ENCODE results near the gene PKD2L2. TPM values are rescaled to one million over a fixed set of nuclear protein-coding genes. Genes with fewer than 3 reads are reported as not detected.

Gene PKD2L2
- total and polyA plus RNA-seq, 2 of the 4 experiments (the other 2 are of a cell fraction): not detected

DNA sequence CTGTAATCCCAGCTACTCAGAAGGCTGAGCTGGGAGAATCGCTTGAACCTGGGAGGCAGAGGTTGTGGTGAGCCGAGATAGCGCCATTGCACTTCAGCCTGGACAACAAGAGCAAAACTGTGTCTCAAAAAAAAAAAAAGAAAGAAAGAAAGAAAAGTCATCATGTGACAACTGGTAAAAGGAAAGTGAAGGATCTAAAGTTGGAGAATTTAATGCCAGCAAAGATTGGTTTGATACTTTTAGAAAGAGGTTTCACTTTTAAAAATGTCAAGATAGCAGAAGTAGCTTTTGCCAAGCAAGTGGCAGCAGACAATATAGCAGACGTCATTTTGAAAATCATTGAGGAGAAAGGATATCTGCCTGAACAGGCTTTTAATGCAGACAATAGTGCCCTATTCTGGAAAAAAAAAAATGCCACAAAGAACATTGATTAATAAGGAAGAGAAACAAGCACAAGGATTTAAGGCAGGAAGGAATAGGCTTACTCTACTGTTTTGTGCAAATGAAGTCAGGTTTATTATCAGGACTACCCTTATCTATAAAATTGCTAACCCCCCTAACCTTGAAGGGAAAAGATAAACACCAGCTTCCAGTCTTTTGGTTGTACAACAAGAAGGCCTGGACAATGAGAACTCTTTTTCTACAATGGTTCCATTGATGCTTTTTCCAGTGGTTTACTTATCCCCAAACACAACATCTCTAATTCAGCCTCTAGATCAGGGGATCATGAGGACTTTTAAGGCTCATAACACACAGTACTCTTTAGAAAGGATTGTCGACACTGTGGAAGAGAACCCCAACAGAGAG lies 12.0 kb downstream of the PKD2L2 start:
- Histone ChIP-seq H3K9ac (ENCODE audit: low read depth, low read length) (no peak overlapping the region), H3K36me3 (ENCODE audit: control insufficient read depth, insufficient read depth, low read length) (no peaks in the 10 kb centered on the region), H4K91ac (ENCODE audit: insufficient read depth, low read depth, low read length) (no peak overlapping the region), H3K4me1 (ENCODE audit: control insufficient read depth, insufficient read depth, low read length) (no peaks in the 10 kb centered on the region), H3K56ac (ENCODE audit: extremely low read depth, insufficient read depth, low read length) (no peak overlapping the region), H2BK5ac (ENCODE audit: low read depth, low read length, poor library complexity, severe bottlenecking) (no peak overlapping the region), H2AK5ac (ENCODE audit: low read depth, low read length) (no peak overlapping the region), H4K5ac (ENCODE audit: low read depth, low read length) (no peak overlapping the region), H3K4me2 (ENCODE audit: low read depth, low read length) (no peak overlapping the region), H3K27ac (ENCODE audit: insufficient read depth, low read length) (no peak overlapping the region), H2BK20ac (ENCODE audit: low read depth, low read length) (no peak overlapping the region), H3K4ac (ENCODE audit: low read depth, low read length) (no peak overlapping the region), H3K27me3 (ENCODE audit: control insufficient read depth, insufficient read depth, low read length) (peaks cover 6% of the 10 kb centered on the region), H3K9me3 (ENCODE audit: control insufficient read depth, insufficient read depth, low read length) (no peaks in the 10 kb centered on the region), H3K14ac (replicated peaks; ENCODE audit: low read depth, low read length) (no peak overlapping the region), H2AK9ac (replicated peaks; ENCODE audit: low read depth, low read length, poor library complexity) (no peak overlapping the region), H2BK120ac (ENCODE audit: low read depth, low read length) (no peak overlapping the region), H2AFZ (replicated peaks; ENCODE audit: low read length, poor library complexity) (no peak overlapping the region), H3K9me1 (ENCODE audit: insufficient read depth, low read length) (no peaks in the 10 kb centered on the region), H3K23ac (ENCODE audit: low read depth, low read length) (no peak overlapping the region), H3K18ac (ENCODE audit: low read depth, low read length) (no peak overlapping the region), H4K20me1 (ENCODE audit: insufficient read depth, low read length) (no peaks in the 10 kb centered on the region), H2BK15ac (ENCODE audit: low read depth, low read length) (no peak overlapping the region), H3K4me3 (ENCODE audit: insufficient read depth, low read depth, low read length) (no peak overlapping the region), H3K79me1 (ENCODE audit: low read depth in 1 of 2, low read length in 2 of 2) (no peaks in the 10 kb centered on the region), H4K8ac (ENCODE audit: low read depth in 2 of 2, low read length in 2 of 2) (no peak overlapping the region)
- ChIA-PET POLR2A (ENCODE audit: unreplicated experiment) (no interaction called here), CTCF (interaction anchor here (0.7 to 1.1 kb wide), 2 partner anchors 13 to 249 kb away, joined by 4 to 8 read pairs; no protein-coding TSS in a partner anchor)
- ATAC-seq (ENCODE audit: low read depth): no peak
- dilution Hi-C loops (cut with HindIII; ENCODE audit: low sequenced_read_pairs, unreplicated experiment): no loop called here
- in situ Hi-C loops (cut with MboI; ENCODE audit: low sequenced_read_pairs): no loop called here
- no TSS peak for BruUV-seq (replicated peaks)
- intact Hi-C loops (cut with micrococcal nuclease): no loop called here
- DNase-seq: no peak
- WGBS, 2 experiments (ENCODE audit: extremely low coverage in 2 of 2, insufficient read length in 1 of 2): 93% methylated on average over 3 of the region's 5 CpGs; no CpG with 5 or more reads in 1 of the 2 experiments
- TF ChIP-seq, protein P1, sequence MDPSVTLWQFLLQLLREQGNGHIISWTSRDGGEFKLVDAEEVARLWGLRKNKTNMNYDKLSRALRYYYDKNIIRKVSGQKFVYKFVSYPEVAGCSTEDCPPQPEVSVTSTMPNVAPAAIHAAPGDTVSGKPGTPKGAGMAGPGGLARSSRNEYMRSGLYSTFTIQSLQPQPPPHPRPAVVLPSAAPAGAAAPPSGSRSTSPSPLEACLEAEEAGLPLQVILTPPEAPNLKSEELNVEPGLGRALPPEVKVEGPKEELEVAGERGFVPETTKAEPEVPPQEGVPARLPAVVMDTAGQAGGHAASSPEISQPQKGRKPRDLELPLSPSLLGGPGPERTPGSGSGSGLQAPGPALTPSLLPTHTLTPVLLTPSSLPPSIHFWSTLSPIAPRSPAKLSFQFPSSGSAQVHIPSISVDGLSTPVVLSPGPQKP (IDR thresholded peaks at IDR 0.05; ENCODE audit: borderline replicate concordance, low read depth, low read length): no peak

All from IMR-90 (cell line).